WERI-Rb-1 (cell line): Measurements from ENCODE around the gene SLC9A7.

Experiments
- DNase-seq: peaks from one replicate; pipeline ENCODE4 v3.0.0-alpha.2; 2020
- H3K27ac ChIP-seq: fragments of 250-450 bp; sonication (Bioruptor Pico); 2 replicates; pipeline ENCODE4 v1.5.1; 2020; ENCODE audit warnings: mild to moderate bottlenecking, moderate library complexity
- H3K27me3 ChIP-seq: fragments of 250-450 bp; sonication (Bioruptor Pico); 2 replicates; pipeline ENCODE4 v1.5.1; 2021; ENCODE audit warnings: mild to moderate bottlenecking, low read depth, moderate library complexity; ENCODE audit not compliant: insufficient read depth, severe bottlenecking
- H3K36me3 ChIP-seq: fragments of 250-450 bp; sonication (Bioruptor Pico); 2 replicates; pipeline ENCODE4 v1.5.1; 2020; ENCODE audit warnings: mild to moderate bottlenecking, moderate library complexity
- H3K4me3 ChIP-seq: 2 replicates; pipeline ENCODE4 v1.5.1; 2011; ENCODE audit warnings: low read depth, mild to moderate bottlenecking, control low read depth, low read length
- H3K9me3 ChIP-seq: fragments of 250-450 bp; sonication (Bioruptor Pico); 2 replicates; pipeline ENCODE4 v1.5.1; 2021; ENCODE audit warnings: mild to moderate bottlenecking, moderate library complexity; ENCODE audit not compliant: severe bottlenecking
- TF ChIP-seq, protein P1 (sequence below): IDR thresholded peaks from 2 replicates; pipeline ENCODE4 v1.5.1; 2011; ENCODE audit warnings: low read depth, mild to moderate bottlenecking, control low read depth, inconsistent platforms, low read length

SLC9A7 gene

DNA sequence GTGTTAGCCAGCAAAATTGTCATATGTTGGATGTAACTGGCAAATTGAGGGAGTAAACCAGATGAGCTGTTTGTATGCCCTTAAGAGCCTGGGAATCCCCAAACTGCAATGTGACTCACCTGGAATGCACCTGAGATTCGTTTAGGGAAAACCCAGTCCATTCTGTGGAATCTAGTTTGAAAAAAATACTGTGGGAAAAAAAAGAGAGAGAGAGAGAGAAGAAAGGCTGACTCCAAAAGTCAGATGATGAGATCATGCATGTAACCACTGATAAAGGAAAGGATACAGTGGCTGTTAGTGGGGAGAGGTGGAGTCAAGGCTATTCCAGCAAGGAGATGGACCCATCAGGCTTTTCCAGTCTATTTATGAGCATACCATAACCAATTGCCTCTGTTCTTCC lies 48.5 kb downstream of the SLC9A7 start:
- TF ChIP-seq, protein P1, sequence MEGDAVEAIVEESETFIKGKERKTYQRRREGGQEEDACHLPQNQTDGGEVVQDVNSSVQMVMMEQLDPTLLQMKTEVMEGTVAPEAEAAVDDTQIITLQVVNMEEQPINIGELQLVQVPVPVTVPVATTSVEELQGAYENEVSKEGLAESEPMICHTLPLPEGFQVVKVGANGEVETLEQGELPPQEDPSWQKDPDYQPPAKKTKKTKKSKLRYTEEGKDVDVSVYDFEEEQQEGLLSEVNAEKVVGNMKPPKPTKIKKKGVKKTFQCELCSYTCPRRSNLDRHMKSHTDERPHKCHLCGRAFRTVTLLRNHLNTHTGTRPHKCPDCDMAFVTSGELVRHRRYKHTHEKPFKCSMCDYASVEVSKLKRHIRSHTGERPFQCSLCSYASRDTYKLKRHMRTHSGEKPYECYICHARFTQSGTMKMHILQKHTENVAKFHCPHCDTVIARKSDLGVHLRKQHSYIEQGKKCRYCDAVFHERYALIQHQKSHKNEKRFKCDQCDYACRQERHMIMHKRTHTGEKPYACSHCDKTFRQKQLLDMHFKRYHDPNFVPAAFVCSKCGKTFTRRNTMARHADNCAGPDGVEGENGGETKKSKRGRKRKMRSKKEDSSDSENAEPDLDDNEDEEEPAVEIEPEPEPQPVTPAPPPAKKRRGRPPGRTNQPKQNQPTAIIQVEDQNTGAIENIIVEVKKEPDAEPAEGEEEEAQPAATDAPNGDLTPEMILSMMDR = no peak
- DNase-seq = no peak
- no peak overlapping the region for H3K27ac ChIP-seq
- H3K36me3 ChIP-seq = no peaks in the 10 kb centered on the region
- no peaks in the 10 kb centered on the region for H3K9me3 ChIP-seq
- H3K27me3 ChIP-seq = peaks cover 4% of the 10 kb centered on the region
- H3K4me3 ChIP-seq = no peak overlapping the region

DNA sequence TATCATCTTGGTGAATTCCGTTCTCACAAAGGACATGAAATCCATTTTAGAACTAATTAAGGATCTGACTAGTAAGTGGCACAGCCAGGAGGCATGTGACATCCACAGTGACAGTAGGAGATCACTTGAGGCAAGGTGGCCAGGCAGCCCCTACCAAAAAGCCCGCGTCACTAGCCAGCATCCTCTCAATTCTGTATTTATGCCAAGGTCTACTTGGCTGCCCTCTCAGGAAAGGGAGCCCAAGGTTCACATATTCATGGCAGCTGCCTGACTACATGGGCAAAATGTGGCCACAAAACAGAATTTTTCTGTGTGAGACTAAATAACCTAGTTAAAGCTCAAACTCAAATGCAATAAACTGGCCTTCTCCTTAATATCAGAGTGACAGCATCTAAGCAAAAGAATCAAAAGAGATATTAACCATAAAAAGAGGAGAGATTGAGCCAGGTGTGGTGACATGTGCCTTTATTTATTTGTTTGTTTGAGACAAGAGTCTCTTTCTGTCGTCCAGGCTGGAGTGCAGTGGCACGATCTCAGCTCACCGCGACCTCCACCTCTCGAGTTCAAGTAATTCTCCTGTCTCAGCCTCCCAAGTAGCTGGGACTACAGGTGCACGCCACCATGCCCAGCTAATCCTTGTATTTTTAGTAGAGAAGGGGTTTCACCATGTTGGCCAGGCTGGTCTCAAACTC lies 51.5 kb downstream of the SLC9A7 start:
- TF ChIP-seq, protein P1 = no peak
- Histone ChIP-seq H3K27ac (no peak overlapping the region), H3K4me3 (no peak overlapping the region), H3K27me3 (peaks cover 4% of the 10 kb centered on the region), H3K9me3 (no peaks in the 10 kb centered on the region), H3K36me3 (no peaks in the 10 kb centered on the region)
- no peak for DNase-seq

DNA sequence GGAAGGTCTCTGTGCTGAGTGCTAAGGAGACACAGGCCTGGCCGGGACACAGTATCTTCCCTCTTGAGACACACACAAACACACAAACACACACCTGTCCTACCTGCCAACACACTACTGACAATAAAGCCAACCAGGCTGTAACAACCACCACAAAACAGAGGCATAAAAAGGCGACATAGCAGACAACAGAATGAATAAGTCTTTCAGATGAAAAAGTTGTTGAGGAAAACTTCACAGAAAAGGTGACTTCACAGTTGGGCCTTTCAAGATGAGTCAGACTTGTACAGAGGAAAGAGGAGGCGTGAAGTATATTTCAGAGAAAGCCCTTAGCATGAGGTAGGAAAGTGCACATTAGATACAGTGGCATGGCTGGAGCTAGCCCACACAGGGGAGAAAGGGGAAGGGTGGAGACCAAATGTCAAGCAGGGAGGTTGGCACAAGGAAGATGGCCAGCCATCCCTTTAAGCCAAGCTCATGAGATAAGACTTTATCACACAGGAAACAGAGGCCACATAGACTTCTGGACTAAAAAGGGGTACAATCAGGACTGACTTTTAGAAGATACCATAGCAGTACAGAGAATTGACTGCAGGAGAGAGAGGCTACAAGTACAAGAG lies 54.0 kb downstream of the SLC9A7 start:
- TF ChIP-seq, protein P1 = no peak
- no peak for DNase-seq
- H3K27me3 ChIP-seq = peaks cover 4% of the 10 kb centered on the region

DNA sequence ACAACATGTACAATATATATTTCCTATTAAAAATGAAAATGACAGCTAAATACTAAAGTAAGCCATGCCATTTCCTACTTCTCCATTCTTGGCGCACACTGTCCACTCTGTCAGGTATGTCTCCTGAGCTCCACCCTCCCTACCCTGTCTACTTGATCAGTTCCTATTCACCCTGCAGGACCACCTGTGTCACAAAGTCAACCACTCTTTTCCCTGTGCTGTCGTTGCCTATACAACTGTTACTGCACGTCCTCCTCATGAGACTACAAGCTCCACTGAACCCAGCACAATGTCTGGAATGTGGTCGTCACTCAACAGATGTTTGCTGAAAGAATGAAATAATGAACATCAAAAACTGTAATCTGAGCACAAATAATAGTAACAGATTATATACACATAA lies 54.9 kb downstream of the SLC9A7 start:
- DNase-seq = no peak
- no peak overlapping the region for H3K27ac ChIP-seq
- peaks cover 4% of the 10 kb centered on the region for H3K27me3 ChIP-seq
- H3K36me3 ChIP-seq = no peaks in the 10 kb centered on the region
- no peaks in the 10 kb centered on the region for H3K9me3 ChIP-seq
- no peak overlapping the region for H3K4me3 ChIP-seq
- TF ChIP-seq, protein P1 = no peak

More for the DNA sequence above, 54.0 kb downstream of the SLC9A7 start:
- Histone ChIP-seq H3K9me3 (no peaks in the 10 kb centered on the region), H3K27ac (no peak overlapping the region), H3K36me3 (no peaks in the 10 kb centered on the region), H3K4me3 (no peak overlapping the region)

DNA sequence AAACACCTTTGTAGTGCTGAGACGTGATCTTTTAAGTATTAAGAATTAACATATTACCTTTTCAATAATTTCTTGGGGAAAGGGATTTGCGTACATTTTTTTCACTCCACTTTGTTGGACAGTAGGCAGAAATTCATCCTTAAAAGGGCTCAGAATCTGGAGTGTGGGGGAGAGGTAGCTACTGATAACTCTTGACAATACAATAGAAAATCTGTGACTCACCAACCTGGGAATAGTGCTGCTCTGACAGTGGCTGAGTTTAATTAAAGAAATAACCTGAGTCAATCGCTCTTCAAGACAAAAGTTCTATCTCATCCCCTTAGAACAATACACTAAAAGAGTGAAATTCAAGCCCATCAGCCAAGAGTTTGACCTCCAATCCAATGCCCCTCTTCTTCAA lies 60.2 kb downstream of the SLC9A7 start:
- no peaks in the 10 kb centered on the region for H3K9me3 ChIP-seq
- no peaks in the 10 kb centered on the region for H3K27me3 ChIP-seq
- H3K4me3 ChIP-seq = no peak overlapping the region
- TF ChIP-seq, protein P1 = no peak
- DNase-seq = no peak
- no peaks in the 10 kb centered on the region for H3K36me3 ChIP-seq
- no peak overlapping the region for H3K27ac ChIP-seq
